ENCODE results near the gene GPANK1.
A peak's percentile ranks its signal among the peaks of the same experiment; 100 is the strongest.

The GPANK1 gene

GRCh38 chr6:31662124-31662723 lies 2.6 kb downstream of the GPANK1 start:
- no peak for DNase-seq (ENCODE audit: low read depth)

- DNase-seq (ENCODE audit: low read depth), result no peak
Observed at GRCh38 chr6:31661262-31662123, 3.3 kb downstream of the GPANK1 start.

- DNase-seq (ENCODE audit: low read depth), result peak; percentile 41
Observed at GRCh38 chr6:31660381-31661261, 4.2 kb downstream of the GPANK1 start, which contains the start of gene C6orf47. Gene C6orf47 (minus strand): TSS chr6:31660778. CDS start chr6:31659947, 831 bp downstream.

GRCh38 chr6:31659649-31660380 lies 5.0 kb downstream of the GPANK1 start:
- no peak for DNase-seq (ENCODE audit: low read depth)

GRCh38 chr6:31658983-31659648 lies 5.7 kb downstream of the GPANK1 start:
- no peak for DNase-seq (ENCODE audit: low read depth)

GRCh38 chr6:31658158-31658688 lies 6.6 kb downstream of the GPANK1 start:
- no peak for DNase-seq (ENCODE audit: low read depth)

- DNase-seq (ENCODE audit: low read depth), result no peak
Observed at GRCh38 chr6:31657406-31658157, 7.2 kb downstream of the GPANK1 start.

- no peak for DNase-seq (ENCODE audit: low read depth)
Observed at GRCh38 chr6:31655349-31656237, 9.2 kb downstream of the GPANK1 start, which contains the start of gene APOM. Gene APOM (plus strand): TSS chr6:31655894. CDS start chr6:31655967, 73 bp downstream.

- no peak for DNase-seq (ENCODE audit: low read depth)
Observed at GRCh38 chr6:31654574-31655348, 10.0 kb downstream of the GPANK1 start.

GRCh38 chr6:31652925-31653724 lies 11.7 kb downstream of the GPANK1 start:
- peak; percentile 67 for DNase-seq (ENCODE audit: low read depth)

GRCh38 chr6:31651602-31652191 lies 13.1 kb downstream of the GPANK1 start:
- no peak for DNase-seq (ENCODE audit: low read depth)

GRCh38 chr6:31645325-31645724 lies 19.5 kb downstream of the GPANK1 start:
- DNase-seq (ENCODE audit: low read depth), result no peak

GRCh38 chr6:31643818-31644454 lies 20.9 kb downstream of the GPANK1 start:
- DNase-seq (ENCODE audit: low read depth), result no peak

GRCh38 chr6:31642798-31643570 lies 21.8 kb downstream of the GPANK1 start:
- DNase-seq (ENCODE audit: low read depth), result no peak

GRCh38 chr6:31641370-31641769 lies 23.4 kb downstream of the GPANK1 start:
- no peak for DNase-seq (ENCODE audit: low read depth)

- DNase-seq (ENCODE audit: low read depth), result no peak
Observed at GRCh38 chr6:31640612-31641011, 24.2 kb downstream of the GPANK1 start.
